Central memory CD4-positive, alpha-beta T cell (primary cell): ENCODE measurements around the gene ATP13A1.
"Not testable (repeated sequence)": the region's sequence is repeated elsewhere in the genome, so short reads cannot be mapped to it uniquely, and the experiment has no call there.

ENCODE experiments used
- DNase-seq: peaks from one replicate; pipeline ENCODE4 v3.0.0; 2022
- total RNA-seq, 3 experiments: gene quantifications; one replicate each; lab custom pipeline; 2026; lab: John Stamatoyannopoulos, UW

ATP13A1 gene
- total RNA-seq = 91.1 to 109 (median 105) reads per million in 3 experiments

DNA sequence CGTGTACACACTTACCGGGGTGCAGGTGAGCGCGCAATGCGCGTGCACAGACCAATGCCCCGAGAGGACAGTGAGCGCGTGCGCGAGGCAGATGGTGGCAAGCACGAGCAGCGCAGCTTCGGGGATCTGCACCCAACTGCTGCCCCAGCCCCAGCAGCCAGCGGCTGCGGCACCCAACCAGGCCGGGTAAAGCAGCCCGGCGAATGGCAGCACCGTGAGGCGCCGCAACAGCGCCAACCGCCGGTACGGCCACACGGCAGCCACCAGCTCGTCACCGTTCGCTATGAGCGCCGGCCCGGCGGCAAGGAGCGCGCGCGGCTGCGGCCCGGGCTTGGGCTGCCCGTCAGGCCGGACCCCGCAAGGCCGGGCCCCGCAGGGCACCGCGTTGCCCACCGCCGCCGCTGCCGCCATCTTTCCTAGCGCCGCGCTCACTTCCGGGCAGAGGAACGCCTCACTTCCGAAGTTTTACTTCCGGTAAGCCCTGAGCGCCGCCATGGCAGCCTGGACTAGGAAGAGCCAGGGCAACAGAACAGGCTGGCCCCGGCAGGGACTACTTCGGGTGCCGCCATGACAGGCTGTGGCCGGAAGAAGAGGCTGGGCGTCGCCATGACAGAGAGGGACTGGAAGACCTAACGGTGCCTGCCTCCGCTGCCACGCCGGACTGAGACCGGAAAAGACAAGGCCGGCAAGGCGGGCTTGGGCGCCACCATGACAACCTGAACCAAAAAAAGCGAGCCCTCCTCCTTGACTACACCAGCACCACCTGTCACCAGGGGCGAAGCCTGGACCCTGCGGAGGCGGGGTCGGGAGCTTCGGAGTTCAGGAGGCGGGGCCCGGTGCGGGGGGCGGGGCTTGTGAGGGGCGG lies at the start of gene ATP13A1:
ATP13A1 (minus strand) TSS at position 421 of the 865 bp plus-strand sequence; CDS start at position 411, 10 bp downstream.
- peak; percentile 96 for DNase-seq

DNA sequence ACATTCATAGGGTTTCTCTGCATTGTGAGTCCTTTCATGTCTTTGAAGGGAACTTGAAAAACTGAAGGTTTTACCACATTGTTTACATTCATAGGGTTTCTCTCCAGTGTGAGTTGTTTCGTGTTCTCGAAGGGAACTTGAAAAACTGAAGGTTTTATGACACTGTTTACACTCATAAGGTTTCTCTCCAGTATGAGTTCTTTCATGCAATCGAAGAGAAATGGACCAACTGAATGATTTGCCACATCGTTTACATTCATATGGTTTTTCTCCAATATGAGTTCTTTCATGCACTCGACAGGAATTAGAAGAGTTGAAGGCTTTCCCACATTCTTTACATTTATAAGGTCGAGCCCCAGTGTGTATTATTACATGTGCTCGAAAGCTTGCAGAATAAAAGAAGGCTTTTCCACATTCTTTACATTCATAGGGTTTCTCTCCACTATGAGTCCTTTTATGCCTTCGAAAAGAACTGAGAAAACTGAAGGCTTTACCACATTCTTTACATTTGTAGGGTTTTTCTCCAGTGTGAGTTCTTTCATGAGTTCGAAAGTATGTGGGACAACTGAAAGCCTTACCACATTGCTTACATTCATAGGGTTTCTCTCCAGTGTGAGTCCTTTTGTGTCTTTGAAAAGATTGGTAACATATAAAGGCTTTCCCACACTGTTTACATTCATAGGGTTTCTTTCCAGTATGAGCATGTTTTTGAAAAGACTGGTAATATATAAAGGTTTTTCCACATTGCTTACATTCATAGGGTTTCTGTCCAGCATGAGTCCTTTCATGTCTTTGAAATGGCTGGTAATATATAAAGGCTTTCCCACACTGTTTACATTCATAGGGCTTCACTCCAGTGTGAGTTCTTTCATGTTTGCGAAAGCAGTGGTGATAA lies 48.7 kb upstream of the ATP13A1 start:
- DNase-seq = no peak

DNA sequence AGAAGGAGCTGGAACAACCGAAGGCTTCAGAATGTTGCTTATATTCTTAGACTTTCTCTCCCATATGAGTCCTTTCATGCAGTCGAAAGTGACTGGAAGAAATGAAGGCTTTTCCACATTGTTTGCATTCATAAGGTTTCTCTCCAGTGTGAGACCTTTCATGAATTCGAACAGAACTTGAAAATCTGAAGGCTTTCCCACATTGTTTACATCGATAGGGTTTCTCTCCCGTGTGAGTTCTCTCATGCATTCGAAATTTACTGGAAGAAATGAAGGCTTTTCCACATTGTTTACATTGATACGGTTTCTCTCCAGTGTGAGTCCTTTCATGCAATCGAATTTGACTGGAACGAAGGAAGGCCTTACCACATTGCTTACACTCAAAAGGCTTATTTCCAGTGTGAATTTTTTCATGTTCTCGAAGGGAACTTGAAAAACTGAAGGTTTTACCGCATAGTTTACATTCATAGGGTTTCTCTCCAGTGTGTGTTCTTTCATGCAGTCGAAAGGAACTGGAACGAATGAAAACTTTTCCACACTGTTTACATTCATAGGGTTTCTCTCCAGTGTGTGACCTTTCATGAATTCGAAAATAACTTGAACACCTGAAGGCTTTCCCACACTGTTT lies 47.9 kb upstream of the ATP13A1 start:
- DNase-seq = no peak

DNA sequence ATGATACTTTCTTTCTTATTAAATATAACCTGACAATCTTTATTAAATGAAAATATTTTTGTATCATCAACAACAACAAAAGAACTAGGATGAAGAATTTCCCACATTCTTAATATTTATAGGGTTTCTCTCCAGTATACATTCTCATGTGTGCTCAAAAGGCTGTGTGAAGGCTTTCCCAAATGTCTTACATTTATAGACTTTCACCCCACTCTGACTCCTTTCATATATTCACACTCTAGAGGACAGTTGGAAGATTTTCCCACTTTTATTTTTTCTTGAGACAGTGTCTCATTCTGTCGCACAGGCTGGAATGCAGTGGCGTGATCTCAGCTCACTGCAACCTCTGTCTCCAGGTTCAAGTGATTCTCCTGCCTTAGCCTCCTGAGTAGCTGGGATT lies 47.0 kb upstream of the ATP13A1 start:
- DNase-seq = no peak

DNA sequence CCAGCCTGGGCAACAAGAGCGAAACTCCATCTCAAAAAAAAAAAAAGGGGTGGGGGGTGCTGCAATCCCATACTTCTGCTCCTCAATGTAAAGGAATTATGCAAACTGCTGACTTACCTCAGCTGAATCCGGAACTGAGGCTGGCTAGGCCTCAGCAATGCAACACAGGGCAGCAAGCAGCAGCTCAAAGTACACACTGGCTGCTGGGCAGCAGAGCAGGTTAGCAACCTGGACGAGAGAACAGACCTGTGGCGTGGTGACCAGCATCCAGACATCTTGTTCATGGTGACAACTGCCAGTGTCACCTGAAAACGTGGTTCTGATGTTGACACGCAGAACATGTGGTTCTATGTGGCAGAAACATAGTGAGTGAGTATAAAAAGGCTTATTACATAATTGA lies 41.4 kb upstream of the ATP13A1 start:
- DNase-seq = no peak

DNA sequence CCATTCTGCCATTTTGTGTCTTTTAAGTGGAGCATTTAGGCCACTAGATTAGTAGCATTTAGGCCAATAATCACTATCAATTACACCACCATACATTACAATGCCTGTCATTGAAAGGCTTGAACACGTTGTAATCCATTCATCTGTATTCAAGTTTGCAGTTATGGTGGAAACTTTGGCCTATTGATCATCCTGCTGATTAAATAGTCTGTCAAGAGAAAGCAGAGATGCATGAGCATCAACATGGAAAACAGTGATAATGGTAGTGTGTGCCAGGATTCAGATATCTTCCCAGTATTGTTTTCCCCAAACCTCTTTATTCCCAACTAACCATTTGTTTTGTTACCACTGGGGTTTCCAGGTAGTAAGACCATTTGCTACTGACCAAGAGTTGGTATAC lies 37.0 kb upstream of the ATP13A1 start:
- DNase-seq = not testable (repeated sequence)

DNA sequence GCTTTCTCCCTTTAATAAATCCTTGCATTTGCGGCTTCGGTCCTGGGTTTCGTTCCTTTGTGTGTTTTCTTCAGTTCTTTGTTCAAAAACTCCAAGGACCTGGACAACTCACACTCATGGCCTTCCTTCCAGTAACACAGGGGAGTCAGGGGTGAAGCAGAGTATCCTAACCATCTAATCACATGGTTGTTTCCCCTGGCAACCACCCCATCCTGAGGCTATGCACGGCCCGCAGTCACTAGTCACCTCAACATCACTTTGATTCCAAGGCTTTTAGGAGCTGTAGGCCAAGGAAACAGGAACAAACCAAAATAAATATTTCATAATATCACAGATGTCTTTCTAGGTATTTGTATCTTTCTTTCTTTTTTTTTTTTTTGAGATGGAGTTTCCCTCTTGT lies 34.1 kb upstream of the ATP13A1 start:
- no peak for DNase-seq

DNA sequence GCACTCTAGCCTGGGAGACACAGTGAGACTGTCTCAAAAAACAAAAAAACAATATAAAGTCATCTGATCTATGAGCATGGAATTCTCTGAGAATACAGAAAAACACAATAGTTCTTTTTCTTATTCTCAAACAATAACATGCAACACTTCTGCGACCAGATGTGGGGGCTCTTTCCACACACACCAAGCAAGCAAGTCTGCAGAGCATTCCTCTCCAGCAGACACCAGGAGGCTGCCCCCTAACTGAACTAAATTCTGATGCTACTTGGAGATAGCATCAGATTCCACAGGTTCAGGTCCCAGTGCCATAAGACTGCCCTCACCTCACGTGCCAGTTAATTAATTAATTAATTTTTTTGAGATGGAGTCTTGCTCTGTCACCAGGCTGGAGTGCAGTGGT lies 32.9 kb upstream of the ATP13A1 start:
- no peak for DNase-seq

DNA sequence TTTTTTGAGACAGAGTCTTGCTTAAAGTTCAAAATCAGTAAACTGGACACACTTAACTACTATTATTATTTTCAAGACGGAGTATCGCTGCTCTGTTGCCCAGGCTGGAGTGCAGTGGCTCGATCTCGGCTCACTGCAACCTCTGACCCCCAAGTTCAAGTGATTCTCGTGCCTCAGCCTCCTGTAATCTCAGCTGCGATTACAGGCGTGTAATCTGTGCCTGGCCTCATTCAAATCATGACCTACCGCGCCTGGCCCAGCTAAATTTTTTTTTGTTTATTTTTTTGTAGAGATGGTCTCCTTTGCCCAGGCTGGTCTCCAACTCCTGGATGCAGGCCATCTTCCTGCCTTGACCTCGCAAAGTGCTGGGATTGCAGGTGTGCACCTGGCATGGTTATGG lies 28.2 kb upstream of the ATP13A1 start:
- no peak for DNase-seq

DNA sequence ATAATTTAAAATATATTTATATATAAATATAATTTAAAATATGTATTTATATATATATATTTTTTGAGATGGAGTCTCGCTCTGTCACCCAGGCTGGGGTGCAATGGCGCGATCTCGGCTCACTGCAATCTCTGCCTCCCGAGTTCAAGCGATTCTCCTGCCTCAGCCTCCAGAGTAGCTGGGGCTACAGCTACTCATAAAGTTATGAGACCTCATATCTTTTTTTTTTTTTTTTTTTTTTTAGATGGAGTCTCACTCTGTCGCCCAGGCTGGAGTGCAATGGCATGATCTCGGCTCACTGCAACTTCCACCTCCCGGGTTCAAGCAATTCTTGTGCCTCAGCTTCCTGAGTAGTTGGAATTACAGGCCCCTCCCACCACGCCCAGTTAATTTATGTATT lies 25.5 kb upstream of the ATP13A1 start:
- not testable (repeated sequence) for DNase-seq

DNA sequence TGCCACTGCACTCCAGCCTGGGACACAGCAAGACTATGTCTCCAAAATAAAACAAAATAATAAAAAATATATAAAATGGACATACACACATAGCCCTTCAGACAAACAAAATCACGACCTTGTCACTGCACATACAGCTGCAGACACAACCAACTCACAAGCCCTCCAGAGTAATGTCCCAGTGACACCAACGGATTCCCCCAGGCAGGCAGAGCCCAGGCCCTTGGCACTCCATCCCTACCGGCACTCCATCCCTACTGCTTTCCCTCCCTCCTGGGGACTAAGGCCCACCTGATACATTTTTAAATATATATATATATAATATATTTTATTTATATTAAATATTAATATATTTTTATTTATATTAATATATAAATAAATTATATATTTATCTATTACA lies 23.6 kb upstream of the ATP13A1 start:
- no peak for DNase-seq

DNA sequence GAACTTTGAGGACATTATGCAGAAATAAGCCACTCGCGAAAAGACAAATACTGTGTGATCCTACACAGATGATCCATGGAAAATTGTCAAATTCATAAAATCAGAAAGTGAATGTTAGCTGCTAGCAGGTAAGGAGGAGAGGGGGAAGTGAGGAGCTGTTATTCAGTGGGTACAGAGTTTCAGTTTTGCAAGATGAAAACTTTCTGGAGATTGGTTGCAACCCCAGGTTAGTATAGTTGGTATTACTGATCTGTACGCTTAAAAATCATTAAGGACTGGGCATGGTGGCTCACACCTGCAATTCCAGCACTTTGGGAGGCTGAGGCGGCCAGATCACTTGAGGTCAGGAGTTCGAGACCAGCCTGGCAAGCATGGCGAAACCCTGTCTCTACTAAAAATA lies 23.1 kb upstream of the ATP13A1 start:
- no peak for DNase-seq

DNA sequence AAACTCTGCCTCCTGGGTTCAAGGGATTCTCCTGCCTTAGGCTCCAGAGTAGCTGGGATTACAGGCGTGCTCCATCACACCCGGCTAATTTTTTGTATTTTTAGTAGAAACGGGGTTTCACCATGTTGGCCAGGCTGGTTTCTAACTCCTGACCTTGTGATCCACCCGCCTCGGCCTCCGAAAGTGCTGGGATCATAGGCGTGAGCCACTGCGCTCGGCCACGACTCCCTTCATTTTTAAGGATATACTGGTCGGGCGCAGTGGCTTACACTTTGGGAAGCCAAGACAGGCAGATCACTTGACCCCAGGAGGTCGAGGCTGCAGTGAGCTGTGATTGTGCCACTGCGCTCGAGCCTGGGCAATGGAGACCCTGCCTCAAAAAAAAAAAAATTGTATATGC lies 22.6 kb upstream of the ATP13A1 start:
- not testable (repeated sequence) for DNase-seq

DNA sequence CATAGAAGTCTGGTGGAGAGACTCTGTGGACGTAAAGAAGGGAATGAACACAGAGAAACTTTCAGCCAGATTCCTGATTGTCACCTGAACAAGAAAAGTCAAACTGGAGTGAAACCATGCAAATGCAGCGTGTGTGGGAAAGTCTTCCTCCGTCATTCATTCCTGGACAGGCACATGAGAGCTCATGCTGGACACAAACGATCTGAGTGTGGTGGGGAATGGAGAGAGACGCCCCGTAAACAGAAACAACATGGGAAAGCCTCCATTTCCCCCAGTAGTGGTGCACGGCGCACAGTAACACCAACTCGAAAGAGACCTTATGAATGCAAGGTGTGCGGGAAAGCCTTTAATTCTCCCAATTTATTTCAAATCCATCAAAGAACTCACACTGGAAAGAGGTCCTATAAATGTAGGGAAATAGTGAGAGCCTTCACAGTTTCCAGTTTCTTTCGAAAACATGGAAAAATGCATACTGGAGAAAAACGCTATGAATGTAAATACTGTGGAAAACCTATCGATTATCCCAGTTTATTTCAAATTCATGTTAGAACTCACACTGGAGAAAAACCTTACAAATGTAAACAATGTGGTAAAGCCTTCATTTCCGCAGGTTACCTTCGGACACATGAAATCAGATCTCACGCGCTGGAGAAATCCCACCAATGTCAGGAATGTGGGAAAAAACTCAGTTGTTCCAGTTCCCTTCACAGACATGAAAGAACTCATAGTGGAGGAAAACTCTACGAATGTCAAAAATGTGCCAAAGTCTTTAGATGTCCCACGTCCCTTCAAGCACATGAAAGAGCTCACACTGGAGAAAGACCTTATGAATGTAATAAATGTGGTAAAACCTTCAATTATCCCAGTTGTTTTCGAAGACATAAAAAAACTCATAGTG lies 15.9 kb upstream of the ATP13A1 start:
- no peak for DNase-seq

DNA sequence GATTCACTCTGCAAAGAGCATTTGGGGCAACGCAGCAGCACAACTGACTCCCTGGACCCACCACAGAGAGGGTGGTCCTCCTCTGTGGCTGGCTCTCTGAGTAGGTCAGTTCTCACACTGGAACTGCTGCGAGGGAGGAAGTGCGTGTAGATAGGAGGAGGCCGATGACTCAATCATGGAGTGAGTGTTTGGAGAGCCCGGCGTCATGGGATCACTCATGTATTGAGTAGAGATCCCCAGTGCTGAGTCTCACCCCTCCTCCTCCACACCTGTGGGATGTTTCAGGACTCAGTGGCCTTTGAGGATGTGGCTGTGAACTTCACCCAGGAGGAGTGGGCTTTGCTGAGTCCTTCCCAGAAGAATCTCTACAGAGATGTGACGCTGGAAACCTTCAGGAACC lies 14.1 kb upstream of the ATP13A1 start:
- no peak for DNase-seq

DNA sequence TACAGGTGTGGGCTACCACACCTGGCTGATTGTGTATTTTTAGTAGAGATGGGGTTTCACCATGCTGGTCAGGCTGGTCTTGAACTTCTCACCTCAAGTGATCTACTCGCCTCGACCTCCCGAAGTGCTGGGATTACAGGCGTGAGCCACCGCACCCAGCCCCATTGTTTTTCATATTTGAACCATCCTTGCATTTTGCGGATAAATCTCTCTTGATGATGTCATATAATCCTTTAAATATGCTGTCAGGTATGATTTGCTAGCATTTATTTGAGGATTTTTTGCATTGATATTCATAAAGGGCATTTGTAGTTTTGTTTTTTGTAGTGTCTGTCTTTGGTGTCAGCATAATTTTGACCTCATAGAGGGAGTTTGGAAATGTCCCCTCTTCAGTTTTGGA lies 10.8 kb upstream of the ATP13A1 start:
- no peak for DNase-seq

DNA sequence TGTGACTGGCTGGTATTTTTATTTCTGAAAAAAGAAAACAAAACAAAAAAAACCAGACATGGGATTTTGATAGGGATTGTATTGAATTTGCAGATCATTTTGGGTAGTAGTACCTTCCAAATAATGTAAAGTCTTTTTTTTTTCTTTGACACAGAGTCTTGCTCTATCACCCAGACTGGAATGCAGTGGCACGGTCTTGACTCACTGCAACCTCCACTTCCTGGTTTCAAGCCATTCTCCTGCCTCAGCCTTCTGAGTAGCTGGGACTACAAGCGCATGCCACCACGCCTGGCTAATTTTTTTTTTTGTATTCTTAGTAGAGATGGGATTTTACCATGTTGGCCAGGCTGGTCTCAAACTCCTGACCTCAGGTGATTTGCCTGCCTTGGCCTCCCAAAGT lies 9.3 kb upstream of the ATP13A1 start:
- no peak for DNase-seq

DNA sequence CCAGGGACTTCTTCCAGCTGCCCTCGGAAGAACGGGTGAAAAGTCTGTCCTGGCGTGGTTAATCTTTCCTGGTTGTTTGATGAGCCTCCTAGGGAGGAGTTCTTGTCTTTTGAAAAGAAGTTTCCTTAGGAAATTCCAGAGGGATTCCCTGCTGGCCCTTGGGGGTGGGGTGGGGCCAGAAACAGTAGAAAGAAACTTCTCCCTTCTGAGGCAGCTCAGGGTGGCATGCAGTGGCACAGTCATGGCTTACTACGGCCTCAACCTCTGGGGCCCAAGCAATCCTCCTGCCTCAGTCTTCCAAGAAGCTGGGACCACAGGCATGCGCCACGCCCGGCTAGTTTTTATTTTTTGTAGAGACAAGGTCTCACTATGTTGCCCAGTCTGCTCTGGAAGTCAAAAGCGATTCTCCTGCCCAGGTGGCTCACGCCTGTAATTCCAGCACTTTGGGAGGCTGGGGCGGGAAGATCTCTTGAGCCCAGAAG lies 6.6 kb upstream of the ATP13A1 start:
- no peak for DNase-seq

DNA sequence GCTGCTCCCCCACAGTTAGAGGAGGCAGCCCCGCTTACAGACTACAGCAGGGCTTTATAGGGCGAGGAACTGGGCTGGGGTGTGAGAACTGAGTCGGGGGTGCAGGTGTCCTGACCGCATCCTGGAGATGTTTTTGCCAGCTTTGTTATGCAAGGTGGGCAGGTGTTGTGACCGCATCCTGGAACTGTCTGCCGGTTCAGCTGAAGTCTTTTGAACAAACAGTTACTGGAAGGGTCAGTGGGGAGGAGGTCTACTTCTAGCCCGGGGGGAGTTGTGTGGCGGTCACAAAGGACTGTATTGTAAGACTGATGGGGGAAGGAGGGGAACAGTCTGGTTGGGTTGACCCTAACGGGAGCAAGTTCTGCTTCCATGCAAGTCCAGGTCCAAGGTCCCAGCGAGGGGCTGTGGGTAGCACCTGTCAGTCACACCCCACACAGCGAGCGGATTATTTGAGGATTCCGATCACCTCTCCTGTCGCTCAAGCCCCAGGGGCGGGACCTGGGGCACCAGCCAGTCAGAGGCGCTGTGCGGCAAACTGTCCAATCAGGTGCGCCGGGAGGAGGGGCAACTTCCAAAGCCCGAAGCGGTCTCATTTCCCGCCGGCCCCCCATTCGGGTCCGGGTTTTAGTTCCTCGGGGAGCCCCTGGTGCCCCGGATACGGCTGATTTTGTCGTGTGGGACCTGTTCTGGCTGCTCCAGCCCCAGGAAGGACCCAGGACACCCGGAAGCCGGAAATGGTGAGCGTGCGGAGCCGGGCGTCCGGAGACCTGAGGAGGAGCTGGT lies 4.9 kb upstream of the ATP13A1 start, which contains the start of gene ZNF101:
ZNF101 (plus strand) TSS at position 610 of the 783 bp plus-strand sequence; CDS start at position 735, 125 bp downstream.
- DNase-seq = peak; percentile 95

DNA sequence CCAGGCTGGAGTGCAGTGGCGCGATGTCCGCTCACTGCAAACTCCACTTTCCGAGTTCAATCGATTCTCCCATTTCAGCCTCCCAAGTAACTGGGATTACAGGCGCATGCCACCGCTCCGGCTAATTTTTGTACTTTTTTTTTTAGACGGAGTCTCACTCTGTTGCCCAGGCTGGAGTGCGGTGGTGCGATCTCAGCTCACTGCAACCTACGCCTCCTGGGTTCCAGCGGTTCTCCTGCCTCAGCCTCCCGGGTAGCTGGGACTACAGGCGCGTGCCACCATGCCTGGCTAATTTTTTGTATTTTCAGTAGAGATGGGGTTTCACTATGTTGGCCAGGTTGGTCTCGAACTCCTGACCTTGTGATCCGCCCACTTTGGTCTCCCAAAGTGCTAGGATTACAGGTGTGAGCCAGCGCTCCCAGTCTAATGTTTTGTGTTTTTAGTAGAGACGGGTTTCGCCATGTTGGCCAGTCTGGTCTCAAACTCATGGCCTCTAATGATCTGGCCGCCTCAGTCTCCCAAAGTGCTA lies 2.0 kb upstream of the ATP13A1 start:
- not testable (repeated sequence) for DNase-seq

DNA sequence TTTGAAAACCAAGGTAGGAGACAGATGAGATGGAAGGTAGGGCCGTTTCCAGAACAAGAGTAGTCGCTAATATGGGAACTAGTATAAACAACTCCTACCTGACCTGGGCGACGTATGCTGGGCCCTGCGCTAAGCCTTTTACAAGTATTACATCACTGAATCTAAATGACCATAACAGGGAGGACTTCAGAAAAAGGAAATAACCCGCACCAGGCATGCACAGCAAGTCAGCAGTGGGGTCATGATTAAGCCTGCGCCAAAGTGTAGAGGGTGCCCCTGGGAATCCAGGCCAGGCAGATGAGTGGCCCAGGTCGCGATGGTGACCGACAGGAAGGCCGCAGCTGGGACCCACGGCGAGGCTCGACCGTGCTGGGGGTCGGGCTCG lies 613 bp downstream of the ATP13A1 start:
- DNase-seq = no peak
